ENCODE results near the gene ASAP2. TPM values are rescaled to one million over a fixed set of nuclear protein-coding genes. Genes with fewer than 3 reads are reported as not detected.

Gene ASAP2
- total RNA-seq, 1 experiment from 2014 or later, result 34.7 TPM

DNA sequence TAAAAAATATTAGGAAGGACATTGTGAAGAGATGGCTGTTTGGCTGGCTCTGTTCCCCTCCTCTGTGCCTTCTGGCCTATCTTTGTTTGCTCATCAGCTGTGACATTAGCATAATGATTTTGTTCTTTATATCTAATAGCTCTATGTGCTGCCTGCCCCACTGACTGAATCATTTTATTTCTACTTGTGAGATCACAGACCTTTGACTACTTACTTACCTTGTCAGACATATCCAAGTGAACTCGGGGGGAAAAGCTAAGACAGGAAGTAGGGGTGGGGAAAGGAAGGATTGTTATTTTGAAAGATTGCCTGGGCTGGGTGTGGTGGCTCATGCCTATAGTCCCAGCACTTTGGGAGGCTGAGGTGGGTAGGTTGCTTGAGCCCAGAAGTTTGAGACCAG is 104.2 kb downstream of the ASAP2 start:
- no peak for DNase-seq (ENCODE audit: extremely low read depth, low read depth)

GRCh38 chr2:9311488-9311887 is 104.9 kb downstream of the ASAP2 start:
- DNase-seq (ENCODE audit: extremely low read depth, low read depth), result no peak

- no peak for DNase-seq (ENCODE audit: extremely low read depth, low read depth)
Measured at GRCh38 chr2:9312591-9312990, 106.0 kb downstream of the ASAP2 start.

GRCh38 chr2:9313443-9313842 is 106.8 kb downstream of the ASAP2 start:
- DNase-seq (ENCODE audit: extremely low read depth, low read depth), result no peak

- no peak for DNase-seq (ENCODE audit: extremely low read depth, low read depth)
Measured at GRCh38 chr2:9315280-9315847, 108.8 kb downstream of the ASAP2 start.

DNA sequence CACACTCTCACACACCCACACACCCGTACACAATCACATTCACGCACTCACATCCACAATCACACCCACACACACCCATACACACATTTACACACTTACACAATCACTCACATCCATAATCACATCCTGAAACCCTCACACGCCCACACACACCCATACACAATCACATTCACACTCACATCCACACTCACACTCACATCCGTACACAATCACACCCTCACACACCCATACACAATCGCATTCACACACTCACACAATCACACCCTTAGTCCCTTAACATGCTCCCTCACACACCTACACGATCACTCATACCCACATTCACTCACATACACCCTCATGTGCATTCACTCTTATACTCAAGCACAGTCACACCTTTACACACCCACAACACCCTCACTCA is 110.9 kb downstream of the ASAP2 start:
- no peak for DNase-seq (ENCODE audit: extremely low read depth, low read depth)

- no peak for DNase-seq (ENCODE audit: extremely low read depth, low read depth)
Measured at GRCh38 chr2:9318461-9319337, 112.1 kb downstream of the ASAP2 start.

GRCh38 chr2:9319338-9319715 is 112.7 kb downstream of the ASAP2 start:
- no peak for DNase-seq (ENCODE audit: extremely low read depth, low read depth)

GRCh38 chr2:9322576-9322975 is 116.0 kb downstream of the ASAP2 start:
- DNase-seq (ENCODE audit: extremely low read depth, low read depth), result no peak

- DNase-seq (ENCODE audit: extremely low read depth, low read depth), result no peak
Measured at GRCh38 chr2:9325428-9325827, 118.8 kb downstream of the ASAP2 start.

GRCh38 chr2:9326975-9327374 is 120.4 kb downstream of the ASAP2 start:
- DNase-seq (ENCODE audit: extremely low read depth, low read depth), result no peak

DNA sequence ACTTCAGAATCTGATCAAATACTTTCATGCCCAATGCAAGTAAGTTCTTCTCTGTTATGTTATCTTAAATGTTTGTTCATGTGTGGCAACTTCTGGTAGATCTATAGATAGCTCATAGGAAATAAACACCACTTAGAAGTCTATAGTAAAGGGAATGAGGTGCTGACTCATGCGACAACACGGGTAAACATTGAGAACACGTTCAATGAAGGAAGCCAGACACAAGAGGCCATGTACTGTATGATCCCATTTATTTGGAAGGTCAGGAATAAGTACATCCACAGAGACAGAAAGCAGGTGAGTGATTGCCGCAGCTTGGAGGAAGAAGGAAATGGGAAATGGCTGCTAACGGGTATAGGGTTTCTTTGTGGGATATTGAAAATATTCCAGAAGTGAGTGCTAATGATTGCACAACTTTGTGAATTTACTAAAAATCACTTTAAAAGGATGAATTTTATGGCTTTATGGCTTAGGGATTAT is 121.3 kb downstream of the ASAP2 start:
- peak; percentile 14 for DNase-seq (ENCODE audit: extremely low read depth, low read depth)

- DNase-seq (ENCODE audit: extremely low read depth, low read depth), result no peak
Measured at GRCh38 chr2:9328931-9329330, 122.3 kb downstream of the ASAP2 start.

DNA sequence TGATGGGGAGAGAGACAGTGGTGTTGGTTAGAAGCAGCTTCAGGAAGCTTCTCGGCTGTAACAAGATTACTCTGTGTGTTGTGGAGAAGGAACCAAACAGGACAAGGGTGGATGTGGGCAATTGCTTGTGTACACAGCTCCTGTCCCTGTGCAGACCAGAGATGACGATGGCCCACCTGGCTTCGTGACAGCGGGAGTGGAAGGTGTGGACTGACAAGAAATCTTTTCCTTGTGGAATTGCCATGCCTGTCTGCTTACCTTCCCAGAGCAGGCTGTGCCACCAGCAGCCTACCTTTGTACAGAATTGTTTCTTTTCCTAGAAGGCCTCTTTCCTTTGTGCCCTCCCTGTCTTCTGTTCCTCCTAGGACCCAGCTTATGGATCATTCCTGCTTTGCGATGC is 122.9 kb downstream of the ASAP2 start:
- no peak for DNase-seq (ENCODE audit: extremely low read depth, low read depth)

- DNase-seq (ENCODE audit: extremely low read depth, low read depth), result no peak
Measured at GRCh38 chr2:9330612-9331270, 124.1 kb downstream of the ASAP2 start.

DNA sequence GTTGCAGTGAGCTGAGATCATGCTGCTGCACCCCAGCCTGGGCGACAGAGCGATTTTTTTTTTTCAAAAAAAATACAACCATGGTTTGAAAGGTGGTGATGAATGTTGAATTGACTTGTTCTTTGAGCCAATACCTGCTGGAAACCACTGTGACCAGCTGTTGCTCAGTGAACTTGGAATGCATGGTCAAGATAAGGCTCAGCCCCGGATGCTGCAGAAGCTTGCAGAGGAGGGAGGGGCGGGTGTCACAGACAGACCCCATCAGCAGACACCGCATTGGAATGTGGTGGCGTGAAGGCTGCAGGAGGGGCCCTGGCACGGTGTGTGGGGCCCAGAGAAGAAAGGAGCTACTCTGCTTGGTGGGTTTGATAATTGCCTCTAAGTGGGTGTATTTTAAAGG is 125.1 kb downstream of the ASAP2 start:
- DNase-seq (ENCODE audit: extremely low read depth, low read depth), result no peak

- no peak for DNase-seq (ENCODE audit: extremely low read depth, low read depth)
Measured at GRCh38 chr2:9332136-9332852, 125.7 kb downstream of the ASAP2 start.

DNA sequence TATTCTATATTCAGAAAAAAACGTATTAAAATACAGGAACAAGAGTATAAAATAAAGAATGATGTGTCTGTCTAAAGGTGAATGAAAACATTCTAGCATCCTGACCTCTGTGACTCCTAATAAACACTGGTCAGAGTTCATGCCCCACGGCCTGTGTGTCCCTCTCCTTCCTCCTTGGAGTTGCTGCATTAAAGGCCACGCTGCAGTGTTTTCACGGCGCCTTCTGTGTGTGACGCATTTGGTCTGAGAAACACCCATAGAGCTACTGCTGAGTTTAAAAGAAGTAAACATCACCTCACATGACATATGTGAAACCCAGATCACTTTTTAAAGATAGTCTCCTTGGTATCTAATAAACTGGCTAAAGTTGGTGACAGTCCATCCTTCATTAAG is 126.2 kb downstream of the ASAP2 start:
- no peak for DNase-seq (ENCODE audit: extremely low read depth, low read depth)

GRCh38 chr2:9333591-9334171 is 127.1 kb downstream of the ASAP2 start:
- peak; percentile 82 for DNase-seq (ENCODE audit: extremely low read depth, low read depth)

DNA sequence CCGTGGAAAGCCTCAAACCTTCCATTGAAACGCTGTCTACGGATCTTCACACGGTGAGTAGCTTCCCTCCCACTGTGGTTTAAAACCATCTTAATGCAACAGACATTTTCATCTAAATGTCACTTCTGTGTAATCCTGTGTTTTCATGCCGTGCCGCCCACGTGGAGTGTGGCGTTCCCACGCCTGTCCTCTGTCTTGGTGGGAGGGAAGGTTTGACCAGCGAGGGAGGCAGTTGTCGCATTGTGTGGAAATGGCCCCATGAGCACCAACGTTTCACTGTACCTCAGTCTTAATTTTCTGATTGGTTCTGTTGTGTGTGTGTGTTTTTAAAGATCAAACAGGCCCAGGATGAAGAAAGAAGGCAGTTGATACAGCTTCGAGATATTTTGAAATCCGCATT is 128.1 kb downstream of the ASAP2 start:
- DNase-seq (ENCODE audit: extremely low read depth, low read depth), result no peak

Measured in NCI-H460 (cell line).